GM10847 (cell line): ENCODE measurements around the gene INHBC.

Experiments
- POLR2A ChIP-seq: IDR thresholded peaks from 2 replicates; pipeline ENCODE4 v1.6.1; 2011; ENCODE audit not compliant: insufficient read length; ENCODE audit errors: extremely low read depth

INHBC gene

GRCh38 chr12:57473886-57474285 lies 39.3 kb downstream of the INHBC start:
- TF ChIP-seq POLR2A, result no peak

DNA sequence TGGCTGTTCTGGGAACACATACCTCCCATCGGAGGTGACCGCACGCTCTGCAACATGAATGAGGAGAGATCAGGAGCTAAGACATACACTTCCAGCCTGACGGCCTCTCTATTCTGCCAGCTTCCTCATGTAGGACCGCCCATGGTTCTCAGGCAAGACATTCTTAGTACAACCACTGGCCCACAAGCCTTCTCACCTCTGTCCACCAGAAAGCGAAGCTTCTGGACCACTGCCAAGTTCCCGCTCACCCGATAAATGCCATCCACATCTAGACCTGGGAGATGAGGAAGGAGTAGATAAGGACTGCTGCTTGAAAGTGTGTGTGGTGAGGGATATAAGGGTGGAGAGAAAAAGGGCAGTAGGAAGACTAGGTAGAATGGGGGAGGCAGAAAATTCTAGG lies 39.8 kb downstream of the INHBC start:
- no peak for TF ChIP-seq POLR2A

- no peak for TF ChIP-seq POLR2A
Observed at GRCh38 chr12:57474862-57475261, 40.3 kb downstream of the INHBC start.

DNA sequence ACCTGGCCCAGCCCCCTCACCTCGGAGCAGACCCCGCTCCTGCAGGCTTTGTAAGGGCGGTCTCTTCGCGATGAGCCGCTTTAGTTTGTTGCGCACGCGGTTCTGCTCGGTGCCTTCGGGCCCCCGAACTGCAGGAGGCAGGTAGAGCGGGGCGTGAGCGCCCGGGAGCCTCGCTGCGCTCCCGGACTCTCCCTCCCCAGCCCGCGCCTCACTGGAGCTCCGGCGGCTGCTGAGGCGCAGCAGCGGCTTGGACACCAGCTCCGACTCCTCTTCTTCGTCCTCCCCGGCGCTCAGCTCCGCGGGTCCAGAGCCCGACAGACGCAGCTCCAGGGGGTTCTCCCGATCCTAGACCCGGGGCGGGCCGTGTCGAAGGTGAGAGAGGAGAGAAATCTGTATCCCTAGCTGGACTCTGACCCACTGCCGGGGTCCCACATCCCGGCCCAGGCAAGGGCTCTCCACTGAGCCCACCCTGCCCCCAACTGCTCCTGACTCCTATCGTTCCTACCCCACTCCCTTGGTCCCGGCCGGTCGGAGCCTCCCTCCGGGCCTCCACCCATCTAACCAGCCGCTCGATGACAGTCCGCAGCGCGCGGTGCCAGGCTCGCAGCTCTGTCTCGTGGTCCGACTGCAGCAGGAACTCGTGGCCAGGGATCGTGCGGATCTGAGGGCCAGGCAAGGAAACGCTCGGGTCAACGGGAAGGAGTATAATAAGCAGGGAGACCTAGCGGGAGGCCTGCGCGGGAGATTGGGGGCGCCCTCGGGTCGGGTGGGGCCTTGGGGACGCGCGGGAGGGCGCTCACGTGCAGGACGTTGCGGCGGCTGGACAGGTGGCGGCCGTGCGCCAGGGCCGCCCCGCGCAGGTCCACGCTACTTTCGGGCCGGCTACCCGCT lies 40.9 kb downstream of the INHBC start:
- no peak for TF ChIP-seq POLR2A

- TF ChIP-seq POLR2A, result peak; percentile 31
Observed at GRCh38 chr12:57476162-57476992, 41.8 kb downstream of the INHBC start.

GRCh38 chr12:57476993-57477709 lies 42.6 kb downstream of the INHBC start:
- no peak for TF ChIP-seq POLR2A

GRCh38 chr12:57477710-57478681 lies 43.4 kb downstream of the INHBC start:
- TF ChIP-seq POLR2A, result peak; percentile 34

- TF ChIP-seq POLR2A, result no peak
Observed at GRCh38 chr12:57479043-57479375, 44.4 kb downstream of the INHBC start.

DNA sequence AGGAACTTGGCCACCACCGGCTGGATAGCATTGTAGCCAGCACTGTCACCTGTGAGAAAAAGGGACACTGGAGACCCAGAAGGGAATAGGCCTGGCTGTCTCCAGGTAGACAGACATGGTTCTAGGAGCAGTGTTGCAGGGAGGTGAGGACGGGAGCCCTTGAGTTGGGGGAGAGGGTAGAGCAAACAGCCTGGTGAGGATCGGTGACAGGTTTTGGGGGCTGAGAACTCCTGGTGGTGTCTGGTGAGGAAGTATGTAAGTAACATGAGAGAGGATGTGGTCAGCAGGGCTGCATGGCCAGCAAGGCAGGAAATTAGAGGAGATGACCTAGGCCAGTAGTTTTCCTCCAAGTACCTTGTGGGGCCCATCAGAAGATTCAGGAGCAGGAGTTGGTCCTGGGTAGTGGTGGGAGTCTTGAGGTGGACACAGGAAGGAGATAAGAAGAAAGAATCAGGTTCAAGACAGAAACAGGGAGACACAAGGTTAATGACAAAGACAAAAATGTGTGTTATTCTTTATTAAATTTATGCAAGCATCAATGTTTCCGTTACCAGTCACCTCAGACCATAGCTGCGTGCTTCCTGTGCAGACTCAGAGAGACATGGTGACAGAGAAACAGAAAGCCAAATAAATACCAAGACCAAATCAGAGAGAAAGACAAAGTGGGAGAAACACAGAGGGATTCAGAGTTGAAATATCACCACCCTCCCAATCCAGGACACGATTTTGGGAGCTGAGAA lies 45.0 kb downstream of the INHBC start, which contains the start of gene ARHGAP9:
TSS of gene ARHGAP9 (minus strand) at position 491 of the 740 bp plus-strand sequence. CDS start at position 31, 460 bp downstream.
- no peak for TF ChIP-seq POLR2A

DNA sequence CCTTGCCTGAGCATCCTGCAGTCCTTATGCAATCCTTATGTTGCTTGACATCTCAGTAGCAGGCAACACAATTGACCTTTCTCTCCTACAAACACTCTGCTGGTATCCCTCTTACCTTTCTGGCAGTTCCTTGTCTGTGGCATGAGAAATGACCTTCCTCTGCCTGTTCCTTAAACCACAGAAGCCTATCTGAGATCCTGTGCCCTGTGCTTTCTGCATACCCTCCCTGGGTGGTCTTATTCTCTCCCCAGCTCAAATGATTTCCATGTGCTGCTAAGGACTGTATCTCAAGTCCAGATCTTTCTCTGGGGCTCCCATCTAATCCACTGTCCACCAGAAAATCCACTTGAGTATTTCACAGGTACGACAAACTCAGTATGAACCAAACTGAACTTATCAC lies 47.1 kb downstream of the INHBC start:
- no peak for TF ChIP-seq POLR2A

DNA sequence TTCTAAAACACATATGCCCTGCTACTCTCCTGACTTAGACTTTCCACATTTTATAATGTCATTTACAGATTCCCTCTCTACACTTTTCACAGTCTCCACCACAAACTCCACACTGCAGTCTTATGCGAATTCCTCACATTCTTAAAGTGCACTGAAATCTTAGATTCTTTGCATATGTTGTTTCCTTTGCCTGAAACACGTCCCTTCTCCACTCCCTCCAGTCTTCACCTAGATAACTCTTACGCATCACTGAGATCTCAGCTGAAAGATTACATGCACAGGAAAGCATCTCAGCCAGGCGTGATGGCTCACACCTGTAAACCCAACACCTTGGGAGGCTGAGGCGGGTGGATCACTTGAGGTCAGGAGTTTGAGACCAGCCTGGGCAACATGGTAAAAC lies 48.9 kb downstream of the INHBC start:
- TF ChIP-seq POLR2A, result no peak

DNA sequence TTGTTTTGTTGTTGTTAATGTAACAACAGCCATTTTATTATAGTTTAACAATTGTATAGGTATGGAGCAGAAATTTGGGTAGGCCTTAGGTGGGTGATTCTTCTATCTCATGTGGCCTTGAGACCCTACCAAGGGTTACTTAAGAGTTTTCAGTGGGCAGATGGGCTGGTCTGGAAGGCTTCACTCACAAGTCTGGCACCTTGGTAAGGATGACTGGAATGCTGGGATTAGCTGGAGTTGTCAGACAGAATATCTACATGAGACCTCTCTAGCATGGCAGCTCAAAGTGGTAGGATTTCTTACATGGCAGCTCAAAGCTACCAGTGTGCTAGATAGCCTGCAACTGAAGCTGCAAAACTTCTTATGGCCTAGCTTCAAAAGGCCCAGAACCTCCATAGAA lies 51.1 kb downstream of the INHBC start:
- no peak for TF ChIP-seq POLR2A

DNA sequence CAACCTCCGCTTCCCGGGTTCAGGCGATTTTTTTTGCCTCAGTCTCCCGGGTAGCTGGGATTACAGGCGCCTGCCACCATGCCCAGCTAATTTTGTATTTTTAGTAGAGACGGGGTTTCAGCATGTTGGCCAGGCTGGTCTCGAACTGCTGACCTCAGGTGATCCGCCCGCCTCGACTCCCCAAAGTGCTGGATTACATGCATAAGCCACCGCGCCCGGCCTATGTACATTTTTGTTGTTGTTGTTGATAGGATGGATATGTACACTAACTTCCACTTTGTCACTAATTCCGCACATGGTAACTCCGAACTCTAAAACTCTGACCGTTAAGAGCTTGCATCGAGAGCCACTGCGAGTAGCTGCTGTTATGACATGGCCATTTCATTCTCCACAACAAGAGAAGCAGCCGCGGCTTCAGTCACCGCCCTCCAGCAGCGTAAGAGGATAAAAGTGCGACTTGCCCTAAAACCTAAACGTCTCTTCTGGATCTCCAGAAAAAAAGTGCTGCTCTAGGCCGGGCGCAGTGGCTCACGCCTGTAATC lies 52.5 kb downstream of the INHBC start:
- TF ChIP-seq POLR2A, result no peak
